NCI-H1417 treated with DMSO at 0.1 percent for 48 hours (cell line): Measurements from ENCODE around the gene MFSD2B.
A peak's percentile ranks its signal among the peaks of the same experiment; 100 is the strongest.
"Not testable (repeated sequence)": the region's sequence is repeated elsewhere in the genome, so short reads cannot be mapped to it uniquely, and the experiment has no call there.

Experiments used
- DNase-seq: peaks from one replicate; lab custom pipeline; 2025; lab: John Stamatoyannopoulos, UW

The MFSD2B gene

DNA sequence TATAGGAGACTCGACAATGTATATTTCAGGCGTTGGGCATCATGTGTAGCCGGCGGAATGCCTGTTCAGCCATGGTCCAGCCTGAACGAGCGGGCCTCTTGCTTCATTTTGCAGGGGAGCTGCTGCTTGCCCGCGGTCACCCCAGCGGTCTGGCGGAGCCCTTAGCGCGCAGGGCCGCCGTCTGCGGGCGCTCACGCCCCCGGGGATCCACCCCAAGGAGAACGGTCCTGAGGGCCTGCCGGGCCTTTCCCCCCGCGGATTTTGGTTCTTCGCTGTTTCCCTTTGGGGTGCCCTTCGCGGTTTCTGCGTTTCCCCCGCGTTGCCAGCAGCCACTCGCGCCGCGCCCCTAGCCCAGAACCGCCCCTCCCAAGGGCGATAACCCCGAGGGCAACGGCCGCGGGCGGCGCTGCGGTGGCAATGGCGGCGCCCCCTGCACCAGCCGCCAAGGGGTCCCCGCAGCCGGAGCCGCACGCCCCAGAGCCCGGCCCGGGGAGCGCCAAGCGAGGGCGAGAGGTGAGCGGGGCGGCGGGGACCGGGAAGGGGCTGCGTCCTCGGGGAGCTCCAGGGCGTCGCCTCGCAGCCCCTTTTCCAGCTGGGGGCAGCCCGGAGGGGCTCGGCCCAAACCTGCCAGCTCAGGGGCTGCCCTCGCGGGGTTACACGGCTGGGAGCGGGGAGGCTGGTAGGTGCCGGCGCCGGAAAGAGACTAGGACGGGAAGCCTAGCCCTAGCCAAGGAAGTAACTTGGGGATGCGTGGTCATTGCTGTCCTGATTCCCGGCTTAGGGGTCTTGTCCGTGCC is at the start of gene MFSD2B:
TSS of gene MFSD2B (plus strand) at position 406 of the 797 bp plus-strand sequence. CDS start at position 418, 12 bp downstream.
- no peak for DNase-seq

GRCh38 chr2:23967846-23968245 is 42.0 kb upstream of the MFSD2B start:
- no peak for DNase-seq

GRCh38 chr2:23976883-23977282 is 33.0 kb upstream of the MFSD2B start:
- no peak for DNase-seq

GRCh38 chr2:23988371-23988770 is 21.5 kb upstream of the MFSD2B start:
- peak; percentile 4 for DNase-seq

DNA sequence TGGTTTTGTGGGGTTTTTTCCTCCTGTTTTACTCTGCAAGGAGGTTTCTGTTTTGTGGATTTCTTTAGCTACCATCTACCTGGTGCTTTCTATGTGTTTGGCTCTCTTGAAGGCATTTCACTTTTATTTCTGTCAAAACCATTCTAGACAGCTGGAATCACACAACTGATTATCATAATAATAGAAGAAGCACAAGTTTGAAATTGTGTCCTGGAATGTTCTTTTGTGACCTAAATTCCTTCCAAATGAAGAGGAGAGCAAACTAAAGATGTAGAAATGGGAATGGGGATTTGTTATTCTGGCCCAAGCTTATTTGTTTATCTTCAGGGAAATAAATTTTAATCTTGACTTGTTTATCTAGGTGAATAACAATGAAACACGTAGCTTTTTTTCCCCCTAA is 17.0 kb upstream of the MFSD2B start:
- DNase-seq, result no peak

GRCh38 chr2:23993736-23994269 is 16.1 kb upstream of the MFSD2B start:
- no peak for DNase-seq

DNA sequence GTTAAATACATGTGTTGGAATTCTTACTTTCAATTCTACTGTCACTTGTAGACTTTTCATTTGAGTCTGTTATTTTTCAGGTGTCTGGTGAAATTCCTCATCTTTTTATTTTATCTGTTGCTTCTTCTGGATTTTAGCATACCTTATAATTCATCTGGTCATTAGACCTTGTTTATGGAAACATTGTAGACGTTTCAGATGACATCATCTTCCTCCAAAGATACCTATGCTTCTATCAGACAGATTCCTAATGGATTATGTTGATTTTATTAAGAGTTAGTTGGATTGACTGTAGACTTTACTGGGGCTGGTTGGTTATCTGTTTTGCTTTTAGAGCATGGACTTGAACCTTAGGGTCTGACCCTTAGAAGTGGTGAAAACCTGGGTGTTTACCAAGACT is 15.3 kb upstream of the MFSD2B start:
- DNase-seq, result no peak

- DNase-seq, result no peak
These were observed 2.2 kb upstream of the MFSD2B start for GRCh38 chr2:24007693-24008092.

DNA sequence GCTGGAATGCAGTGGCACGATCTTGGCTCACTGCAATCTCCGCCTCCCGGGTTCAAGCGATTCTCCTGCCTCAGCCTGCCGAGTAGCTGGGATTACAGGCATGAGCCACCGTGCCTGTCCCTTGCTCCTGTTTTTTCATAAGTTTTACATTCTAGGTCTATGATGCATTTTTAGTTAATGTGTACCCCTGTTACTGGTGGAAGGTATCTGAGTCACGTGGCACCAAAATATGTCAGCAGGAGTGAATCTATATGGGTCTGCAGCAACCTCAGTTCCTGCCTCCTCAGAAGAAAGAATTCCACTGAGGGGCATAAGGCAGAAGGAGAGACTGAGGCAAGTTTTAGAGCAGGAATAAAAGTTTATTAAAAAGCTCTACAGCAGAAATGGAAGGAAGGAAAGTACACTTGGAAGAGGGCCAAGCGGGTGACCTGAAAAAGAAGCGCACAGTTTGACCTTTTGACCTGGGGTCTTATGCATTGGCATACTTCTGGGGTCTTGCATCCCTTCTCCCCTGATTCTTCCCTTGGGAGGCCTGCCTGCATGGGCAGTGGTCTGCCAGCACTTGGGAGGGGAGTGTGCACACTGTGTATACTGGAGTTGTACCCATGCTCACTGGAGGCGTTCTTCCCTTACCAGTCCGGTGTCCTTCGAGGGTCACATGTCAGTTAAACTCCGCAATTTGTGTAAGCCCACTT is 1.1 kb upstream of the MFSD2B start:
- DNase-seq, result no peak

DNA sequence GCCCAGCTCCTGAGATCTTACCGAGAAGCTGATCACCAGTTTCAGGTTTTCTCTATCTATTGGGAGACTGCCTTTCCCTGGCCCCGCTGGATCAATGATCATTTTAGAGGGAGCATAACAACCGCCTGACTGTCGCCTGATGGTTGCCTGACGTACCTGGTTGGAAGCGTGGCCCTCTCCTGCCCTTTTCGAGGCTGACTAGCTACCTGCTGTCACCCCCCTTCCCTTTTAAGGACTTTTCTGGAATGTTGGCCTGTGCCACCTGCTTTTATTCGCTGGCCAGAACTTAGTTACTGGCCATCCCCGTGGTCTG is 562 bp upstream of the MFSD2B start:
- DNase-seq, result no peak

DNA sequence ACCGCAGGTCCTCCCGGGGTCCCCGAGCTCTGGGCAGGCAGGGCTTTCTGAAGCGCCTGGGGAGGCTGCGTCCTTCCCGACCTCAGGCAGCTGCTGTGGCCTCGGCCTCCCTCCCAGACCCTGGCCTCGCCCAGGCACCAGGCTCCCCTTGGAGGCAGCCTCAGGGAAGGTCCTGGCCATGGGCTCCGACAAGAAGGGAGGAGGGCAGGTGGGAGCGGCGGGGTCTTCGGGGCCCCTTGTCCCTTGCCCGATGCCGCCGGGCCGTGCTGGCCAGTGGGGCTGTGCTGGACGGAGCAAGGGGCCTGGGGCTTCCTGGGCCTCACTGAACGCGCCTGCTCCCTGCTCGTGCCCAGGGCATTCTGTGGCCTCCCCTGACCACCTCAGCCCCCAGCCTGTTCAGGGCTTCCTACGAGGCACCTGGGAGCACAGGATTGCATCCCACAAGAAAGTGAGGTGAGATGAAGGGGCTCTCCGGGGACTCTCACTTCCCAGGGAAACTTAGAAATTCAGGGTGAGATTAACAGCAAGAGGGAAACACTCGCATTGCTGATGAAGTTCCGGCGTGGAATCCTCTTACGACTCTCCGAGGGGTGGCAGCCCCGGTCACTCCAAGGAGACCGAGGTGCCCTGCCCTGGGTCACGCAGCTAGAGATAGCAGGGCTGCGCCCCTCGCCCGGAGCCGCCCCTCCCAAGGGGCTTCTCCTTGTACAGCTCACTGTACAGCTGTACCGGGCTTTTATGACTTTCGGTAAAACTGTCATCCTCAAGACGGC is 778 bp downstream of the MFSD2B start:
- DNase-seq, result no peak

GRCh38 chr2:24011250-24012104 is 1.6 kb downstream of the MFSD2B start:
- DNase-seq, result no peak

GRCh38 chr2:24012521-24013188 is 2.8 kb downstream of the MFSD2B start:
- no peak for DNase-seq

GRCh38 chr2:24014902-24015301 is 5.0 kb downstream of the MFSD2B start:
- DNase-seq, result not testable (repeated sequence)

DNA sequence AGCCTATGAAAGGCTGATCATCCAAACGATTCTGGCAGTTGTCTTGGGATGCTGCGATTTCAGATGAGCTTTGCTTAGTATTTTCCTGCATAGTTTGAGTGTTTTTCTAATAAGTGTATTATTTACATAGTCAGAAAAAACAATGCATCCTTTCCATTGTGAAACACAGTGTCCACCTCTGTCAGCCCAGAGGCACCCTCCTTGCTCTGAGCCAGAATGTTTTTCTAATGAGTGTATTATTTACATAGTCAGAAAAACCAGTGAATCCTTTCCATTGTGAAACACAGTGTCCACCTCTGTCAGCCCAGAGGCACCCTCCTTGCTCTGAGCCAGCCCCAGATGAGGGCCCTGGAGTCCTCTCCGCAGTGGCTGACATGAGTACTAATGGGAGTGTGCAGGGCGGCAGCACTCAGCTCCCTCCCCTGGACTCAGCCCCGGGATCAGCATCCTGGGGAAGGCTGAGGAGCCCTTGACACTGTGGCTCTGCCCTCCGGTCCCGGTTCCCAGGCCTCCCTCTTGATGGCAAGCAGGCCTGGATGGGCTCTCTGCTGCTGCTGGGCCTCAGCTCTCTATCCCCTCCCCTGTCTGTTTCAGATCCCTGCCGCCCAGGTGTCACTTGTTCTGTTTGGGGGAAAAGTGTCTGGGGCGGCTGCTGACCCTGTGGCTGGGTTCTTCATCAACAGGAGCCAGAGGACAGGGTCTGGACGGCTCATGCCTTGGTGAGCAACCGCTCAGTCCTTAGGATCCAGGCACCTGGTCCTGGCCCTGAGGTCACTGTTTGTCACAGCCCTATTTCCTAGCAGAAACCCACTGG is 5.9 kb downstream of the MFSD2B start:
- no peak for DNase-seq

GRCh38 chr2:24016376-24016761 is 6.5 kb downstream of the MFSD2B start:
- DNase-seq, result no peak

GRCh38 chr2:24016853-24017703 is 7.2 kb downstream of the MFSD2B start:
- no peak for DNase-seq

DNA sequence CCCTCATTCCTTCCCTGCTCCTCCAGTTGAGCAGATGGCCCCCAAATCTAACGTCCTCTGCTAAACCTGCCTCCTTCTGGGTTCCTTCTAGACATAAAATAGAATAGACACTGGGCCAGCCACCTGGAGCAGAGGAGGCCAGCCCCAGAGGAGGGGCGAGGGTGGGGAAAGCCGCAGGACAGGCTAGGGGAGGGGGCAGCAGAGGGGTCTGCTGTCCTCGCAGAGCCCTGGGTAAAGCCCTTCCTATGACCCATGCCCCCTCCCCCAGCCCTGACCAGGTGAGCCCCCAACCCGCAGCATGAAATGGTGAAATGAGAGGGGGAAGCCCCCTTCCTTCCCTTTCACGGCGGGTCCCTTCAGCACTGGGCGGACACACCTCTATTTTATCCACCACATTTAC is 7.8 kb downstream of the MFSD2B start:
- DNase-seq, result no peak

- DNase-seq, result no peak
These were observed 8.4 kb downstream of the MFSD2B start for GRCh38 chr2:24018241-24018640.
